HG03520 (cell line): ENCODE measurements around the gene PCDHGA5.
"Not testable (repeated sequence)": the region's sequence is repeated elsewhere in the genome, so short reads cannot be mapped to it uniquely, and the experiment has no call there.

Source experiments
- ATAC-seq: cut with Tn5 transposase; IDR thresholded peaks from one replicate; pipeline ENCODE4 v1.9.1; 2021; ENCODE audit warnings: mild to moderate bottlenecking, moderate library complexity; ENCODE audit not compliant: unreplicated experiment

Gene PCDHGA5

GRCh38 chr5:141383345-141383744 is 19.4 kb downstream of the PCDHGA5 start:
- ATAC-seq = no peak

- ATAC-seq = no peak
Observed at GRCh38 chr5:141384471-141385267, 20.7 kb downstream of the PCDHGA5 start.

- peak; percentile 54 for ATAC-seq
Observed at GRCh38 chr5:141387557-141388311, 23.8 kb downstream of the PCDHGA5 start, which contains the start of gene PCDHGB4. Gene PCDHGB4, plus strand, starts transcription at chr5:141387698. Its CDS starts 187 bp downstream, at chr5:141387885.

- no peak for ATAC-seq
Observed at GRCh38 chr5:141388661-141389060, 24.7 kb downstream of the PCDHGA5 start.

- no peak for ATAC-seq
Observed at GRCh38 chr5:141389153-141390042, 25.4 kb downstream of the PCDHGA5 start.

GRCh38 chr5:141392429-141393198 is 28.7 kb downstream of the PCDHGA5 start, which contains the start of gene PCDHGA8:
Gene PCDHGA8, plus strand, starts transcription at chr5:141392633. Its CDS starts 181 bp downstream, at chr5:141392814.
- ATAC-seq = no peak

GRCh38 chr5:141393267-141393666 is 29.3 kb downstream of the PCDHGA5 start:
- no peak for ATAC-seq

- not testable (repeated sequence) for ATAC-seq
Observed at GRCh38 chr5:141394401-141395187, 30.6 kb downstream of the PCDHGA5 start.

GRCh38 chr5:141397756-141398551 is 34.0 kb downstream of the PCDHGA5 start, which contains the start of gene PCDHGB5:
Gene PCDHGB5, plus strand, starts transcription at chr5:141397947. Its CDS starts 181 bp downstream, at chr5:141398128.
- ATAC-seq = peak; percentile 100

- no peak for ATAC-seq
Observed at GRCh38 chr5:141398608-141399007, 34.6 kb downstream of the PCDHGA5 start.

GRCh38 chr5:141399555-141400258 is 35.7 kb downstream of the PCDHGA5 start:
- ATAC-seq = no peak

GRCh38 chr5:141402553-141403243 is 38.7 kb downstream of the PCDHGA5 start, which contains the start of gene PCDHGA9:
Gene PCDHGA9, plus strand, starts transcription at chr5:141402778. Its CDS starts 175 bp downstream, at chr5:141402953.
- no peak for ATAC-seq

GRCh38 chr5:141403387-141403786 is 39.4 kb downstream of the PCDHGA5 start:
- ATAC-seq = no peak

- not testable (repeated sequence) for ATAC-seq
Observed at GRCh38 chr5:141407790-141408505, 44.0 kb downstream of the PCDHGA5 start, which contains the start of gene PCDHGB6. Gene PCDHGB6, plus strand, starts transcription at chr5:141408021. Its CDS starts 182 bp downstream, at chr5:141408203.

GRCh38 chr5:141409598-141410306 is 45.8 kb downstream of the PCDHGA5 start:
- ATAC-seq = no peak

GRCh38 chr5:141411575-141411974 is 47.6 kb downstream of the PCDHGA5 start:
- no peak for ATAC-seq
